Erythroblast (primary cell): ENCODE measurements around the gene TBC1D1.

Experiments used
- GATA1 ChIP-seq: IDR thresholded peaks from 2 replicates; pipeline ENCODE4 v1.6.1; 2011; ENCODE audit warnings: low read depth, mild to moderate bottlenecking, control low read depth, low read length, moderate library complexity
- POLR2A ChIP-seq: IDR thresholded peaks from 2 replicates; pipeline ENCODE4 v1.6.1; 2011; ENCODE audit warnings: mild to moderate bottlenecking, low read length

DNA sequence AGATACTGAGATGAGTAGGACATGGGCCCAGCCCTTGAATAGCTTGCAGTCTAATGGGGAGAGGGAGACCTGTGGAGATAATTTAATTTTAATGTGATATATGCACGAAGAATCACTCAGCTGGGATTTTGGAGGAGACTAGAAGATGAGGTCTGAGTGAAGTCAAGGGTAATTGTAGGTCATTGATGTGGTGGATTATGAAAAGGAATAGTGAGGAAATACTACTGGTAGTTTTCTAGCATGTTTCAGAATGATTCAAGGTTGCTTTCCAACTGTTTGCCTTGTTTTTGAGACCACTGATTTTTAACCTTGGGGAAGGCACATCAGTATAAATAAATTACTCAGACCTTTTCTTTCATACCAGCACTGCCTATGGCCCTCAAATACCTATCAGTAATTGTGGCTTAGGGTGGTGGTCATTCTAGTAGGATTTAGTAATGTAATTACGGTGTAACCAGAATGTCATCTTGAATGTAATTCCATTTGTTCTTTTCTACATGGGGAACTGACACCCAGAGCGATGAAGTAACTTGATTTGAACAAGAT lies 94.9 kb downstream of the TBC1D1 start:
- TF ChIP-seq POLR2A (no peak), GATA1 (no peak)
